BJ (cell line): ENCODE measurements around the gene WDR91. TPM values are rescaled to one million over a fixed set of nuclear protein-coding genes. Genes with fewer than 3 reads are reported as not detected.

Source experiments
- CTCF ChIA-PET: fragments of 350-600 bp; formaldehyde crosslinking; extraction: SDS; loops from one replicate; lab custom pipeline; 2021; ENCODE audit warnings: antibody characterized with exemption, inconsistent platforms; lab: Yijun Ruan, JAX
- POLR2A ChIA-PET: fragments of 300-600 bp; sonication (Branson Sonifier 250); formaldehyde crosslinking; extraction: SDS; loops from one replicate; lab custom pipeline; 2021; ENCODE audit warnings: antibody characterized with exemption; lab: Charles Lee
- DNase-seq: peaks from one replicate; pipeline ENCODE4 v3.0.0-alpha.2; 2011; ENCODE audit warnings: low read depth
- H3K27me3 ChIP-seq: 2 replicates; pipeline ENCODE4 v1.6.0; 2011; ENCODE audit warnings: low read length; ENCODE audit not compliant: control insufficient read depth, insufficient read depth
- H3K36me3 ChIP-seq: 2 replicates; pipeline ENCODE4 v1.5.1; 2011; ENCODE audit warnings: low read length; ENCODE audit not compliant: control insufficient read depth, insufficient read depth
- H3K4me3 ChIP-seq: 2 replicates; pipeline ENCODE4 v1.5.1; 2011; ENCODE audit warnings: low read depth, mild to moderate bottlenecking, control low read depth, low read length
- CTCF ChIP-seq: IDR thresholded peaks from 2 replicates; pipeline ENCODE4 v1.5.1; 2011; ENCODE audit warnings: low read depth, mild to moderate bottlenecking, control low read depth, inconsistent platforms, low read length, moderate library complexity; ENCODE audit not compliant: insufficient read depth
- polyA plus RNA-seq: library from polyadenylated mRNA; depleted of rRNA; stranded (reverse); fragments of >200 nt; gene quantifications from 2 replicates; pipeline ENCODE4 v1.2.3, GENCODE V29; 2011

Gene WDR91
- polyA plus RNA-seq, 1 experiment = 14.2 TPM

GRCh38 chr7:135246191-135246825 lies 35.0 kb upstream of the WDR91 start:
- POLR2A ChIA-PET = no interaction called here
- no peaks in the 10 kb centered on the region for H3K36me3 ChIP-seq
- CTCF ChIA-PET = no interaction called here
- TF ChIP-seq CTCF = no peak
- peaks cover 4% of the 10 kb centered on the region for H3K27me3 ChIP-seq
- H3K4me3 ChIP-seq = no peak overlapping the region
- no peak for DNase-seq

DNA sequence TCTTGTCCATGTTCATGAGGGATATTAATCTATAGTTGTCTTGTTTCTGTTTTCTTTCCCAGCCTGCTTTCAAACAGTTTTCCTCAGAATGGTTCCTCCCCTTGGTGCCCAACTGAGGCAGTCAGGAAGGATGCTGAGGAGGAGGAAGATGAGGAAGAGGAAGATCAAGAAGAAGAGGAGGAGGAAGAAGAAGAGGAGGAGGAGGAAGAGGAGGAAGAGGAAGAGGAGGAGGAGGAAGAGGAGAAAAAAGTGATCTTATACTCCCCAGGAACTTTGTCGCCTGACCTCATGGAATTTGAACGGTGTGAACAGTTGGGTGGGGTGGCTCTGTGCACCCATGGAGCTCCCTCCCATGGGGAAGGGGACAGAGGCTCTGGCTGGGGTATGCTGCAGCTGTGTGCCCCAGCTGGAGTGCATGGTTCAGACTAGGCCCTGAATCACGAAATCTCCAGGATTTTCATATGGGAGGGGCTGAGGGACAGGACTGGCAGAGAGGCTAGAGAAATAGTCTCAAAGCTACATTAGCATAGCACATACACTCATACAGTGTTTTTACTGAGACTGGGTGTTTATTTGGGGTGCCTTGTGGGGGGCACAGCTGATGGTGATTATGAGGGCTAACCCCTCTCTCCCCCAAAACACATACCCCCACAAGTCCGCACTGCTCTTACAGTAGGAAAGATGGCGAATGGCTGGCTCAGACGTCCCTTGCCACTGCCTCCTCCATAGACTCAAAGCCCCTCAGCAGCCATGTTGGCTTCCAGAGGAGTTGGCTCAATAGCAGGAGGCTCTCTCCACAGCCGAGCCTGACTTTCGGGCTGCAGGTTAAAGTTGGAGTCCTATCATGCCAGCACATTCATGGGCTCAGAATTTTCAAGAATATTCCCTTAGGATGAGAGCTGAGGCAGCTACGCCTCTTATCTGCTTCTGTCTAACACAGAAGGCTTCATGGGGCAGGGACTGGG lies 34.2 kb upstream of the WDR91 start:
- no peaks in the 10 kb centered on the region for H3K36me3 ChIP-seq
- H3K27me3 ChIP-seq = peaks cover 10% of the 10 kb centered on the region
- CTCF ChIA-PET = no interaction called here
- POLR2A ChIA-PET = no interaction called here
- no peak for DNase-seq
- TF ChIP-seq CTCF = no peak
- H3K4me3 ChIP-seq = no peak overlapping the region

GRCh38 chr7:135242096-135242684 lies 30.9 kb upstream of the WDR91 start:
- TF ChIP-seq CTCF = no peak
- CTCF ChIA-PET = no interaction called here
- POLR2A ChIA-PET = no interaction called here
- H3K36me3 ChIP-seq = no peaks in the 10 kb centered on the region
- H3K4me3 ChIP-seq = no peak overlapping the region
- peaks cover 12% of the 10 kb centered on the region for H3K27me3 ChIP-seq
- DNase-seq = no peak

DNA sequence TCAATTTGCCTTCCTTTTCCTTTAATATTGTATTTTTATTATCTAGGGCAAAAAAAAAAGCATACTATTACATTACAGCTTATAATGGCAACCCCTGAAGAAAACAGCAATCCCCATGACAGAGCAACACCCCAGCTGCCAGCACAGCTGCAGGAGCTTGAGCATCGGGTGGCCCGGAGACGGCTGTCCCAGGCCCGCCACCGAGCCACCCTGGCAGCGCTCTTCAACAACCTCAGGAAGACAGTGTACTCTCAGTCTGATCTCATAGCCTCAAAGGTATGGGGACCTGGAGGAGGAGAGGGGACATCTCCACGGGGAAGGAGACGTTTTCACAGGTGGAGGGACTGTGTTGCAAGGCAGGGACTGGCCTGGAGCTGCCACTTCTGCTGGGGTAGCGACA lies 29.1 kb upstream of the WDR91 start:
- H3K27me3 ChIP-seq = peaks cover 12% of the 10 kb centered on the region
- DNase-seq = no peak
- H3K36me3 ChIP-seq = no peaks in the 10 kb centered on the region
- no peak overlapping the region for H3K4me3 ChIP-seq
- no peak for TF ChIP-seq CTCF
- ChIA-PET CTCF (no interaction called here), POLR2A (no interaction called here)

DNA sequence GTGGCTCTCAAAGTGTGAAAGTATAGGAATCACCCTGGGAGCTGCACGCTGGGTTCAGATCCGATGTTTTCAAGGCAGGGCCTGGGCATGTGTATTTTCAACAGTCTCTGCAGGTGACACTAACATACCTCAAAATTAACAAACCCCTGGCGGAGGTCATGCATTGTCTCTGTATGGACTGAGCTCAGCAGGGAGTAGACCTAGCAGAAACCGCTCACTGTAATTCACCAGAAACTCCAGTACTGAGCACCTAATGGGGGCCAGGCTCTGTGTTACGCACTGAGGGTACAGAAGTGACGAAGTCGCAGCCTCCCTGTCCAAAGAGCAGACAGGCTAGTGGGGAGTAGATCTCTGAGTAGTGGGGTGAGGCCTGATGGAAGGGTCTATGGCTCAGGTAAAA lies 27.9 kb upstream of the WDR91 start:
- Histone ChIP-seq H3K27me3 (peaks cover 12% of the 10 kb centered on the region), H3K36me3 (no peaks in the 10 kb centered on the region), H3K4me3 (no peak overlapping the region)
- ChIA-PET CTCF (interaction anchor here (0.5 to 1.0 kb wide), 2 partner anchors 14 to 35 kb away, joined by 3 read pairs; no protein-coding TSS in a partner anchor), POLR2A (no interaction called here)
- no peak for TF ChIP-seq CTCF
- DNase-seq = no peak
